H1 (cell line): ENCODE data around the gene SLC38A1.

Experiments
- CTCF ChIP-seq, 3 experiments: IDR thresholded peaks; 1 replicate in 2 of 3; 2 replicates in 1 of 3; pipeline versions ENCODE4 v1.5.1 to v1.6.1; 2011; ENCODE audit warnings: low read length in 3 of 3, mild to moderate bottlenecking in 3 of 3, inconsistent platforms in 2 of 3, low read depth in 1 of 3, moderate library complexity in 1 of 3; ENCODE audit not compliant: insufficient read depth in 1 of 3; ENCODE audit errors: control extremely low read depth in 1 of 3
- EGR1 ChIP-seq: IDR thresholded peaks from 2 replicates; pipeline ENCODE4 v1.6.1; 2011; ENCODE audit warnings: low read depth, low read length, borderline replicate concordance
- KDM5A ChIP-seq: fragments of 200-600 bp; IDR thresholded peaks from 2 replicates; pipeline ENCODE4 v1.7.1; 2012; ENCODE audit warnings: mild to moderate bottlenecking, low read length, inconsistent platforms, mixed read lengths
- POLR2AphosphoS5 ChIP-seq: IDR thresholded peaks from 2 replicates; pipeline ENCODE4 v1.6.1; 2011; ENCODE audit warnings: low read depth, low read length

- TF ChIP-seq POLR2AphosphoS5 (no peak), KDM5A (no peak), EGR1 (no peak), CTCF (IDR thresholded peaks at IDR 0.05; ENCODE audit: control extremely low read depth in 1 of 3, insufficient read depth in 1 of 3, low read depth in 1 of 3, low read length in 3 of 3) (no peak)
These were observed 85.7 kb downstream of the SLC38A1 start for GRCh38 chr12:46183112-46183511.
